ENCODE data around the gene PTGS1.
A peak's percentile ranks its signal among the peaks of the same experiment; 100 is the strongest.
"Not testable (repeated sequence)": the region's sequence is repeated elsewhere in the genome, so short reads cannot be mapped to it uniquely, and the experiment has no call there.

The PTGS1 gene

GRCh38 chr9:122347348-122348287, 23.2 kb upstream of the PTGS1 start:
- no peak for DNase-seq

GRCh38 chr9:122348288-122348777, 22.5 kb upstream of the PTGS1 start:
- DNase-seq: no peak

GRCh38 chr9:122348791-122349190, 22.0 kb upstream of the PTGS1 start:
- no peak for DNase-seq

- no peak for DNase-seq
Observed at GRCh38 chr9:122349201-122349600, 21.6 kb upstream of the PTGS1 start.

GRCh38 chr9:122350577-122351355, 20.1 kb upstream of the PTGS1 start:
- peak; percentile 29 for DNase-seq

GRCh38 chr9:122354536-122355199, 16.2 kb upstream of the PTGS1 start:
- no peak for DNase-seq

GRCh38 chr9:122355336-122355875, 15.4 kb upstream of the PTGS1 start:
- no peak for DNase-seq

GRCh38 chr9:122356627-122357026, 14.2 kb upstream of the PTGS1 start:
- DNase-seq: no peak

GRCh38 chr9:122360891-122361290, 9.9 kb upstream of the PTGS1 start:
- DNase-seq: no peak

GRCh38 chr9:122363131-122363530, 7.7 kb upstream of the PTGS1 start:
- not testable (repeated sequence) for DNase-seq

GRCh38 chr9:122364117-122364782, 6.6 kb upstream of the PTGS1 start:
- no peak for DNase-seq

GRCh38 chr9:122364783-122365150, 6.1 kb upstream of the PTGS1 start:
- no peak for DNase-seq

GRCh38 chr9:122366074-122366660, 4.7 kb upstream of the PTGS1 start:
- no peak for DNase-seq

GRCh38 chr9:122367065-122367464, 3.8 kb upstream of the PTGS1 start:
- DNase-seq: no peak

- DNase-seq: no peak
Observed at GRCh38 chr9:122367774-122368460, 2.9 kb upstream of the PTGS1 start.

- no peak for DNase-seq
Observed at GRCh38 chr9:122368642-122369041, 2.2 kb upstream of the PTGS1 start.

- DNase-seq: no peak
Observed at GRCh38 chr9:122370303-122370702, 521 bp upstream of the PTGS1 start.

- no peak for DNase-seq
Observed at GRCh38 chr9:122371846-122372245, 1.0 kb downstream of the PTGS1 start.

- DNase-seq: no peak
Observed at GRCh38 chr9:122372856-122373845, 2.3 kb downstream of the PTGS1 start.

GRCh38 chr9:122374885-122375420, 4.1 kb downstream of the PTGS1 start:
- DNase-seq: no peak
